Measurements from ENCODE around the gene DMC1. TPM values are rescaled to one million over a fixed set of nuclear protein-coding genes. Genes with fewer than 3 reads are reported as not detected.

Gene DMC1
- total and polyA plus RNA-seq, 4 donors: 0.24 to 2.7 (median 1.8) TPM

- no peak overlapping the region for H3K27ac ChIP-seq (ENCODE audit: low read depth in 1 of 2, low read length in 1 of 2)
- H3K9ac ChIP-seq (ENCODE audit: insufficient read depth in 1 of 2, low read length in 2 of 2): no peak overlapping the region
- no peak overlapping the region for H3K4me3 ChIP-seq
- peaks cover 0 to 3% (median 0%) of the 10 kb centered on the region in 4 donors for H3K36me3 ChIP-seq (ENCODE audit: control insufficient read depth in 4 of 4, insufficient read depth in 4 of 4, low read length in 4 of 4)
- H3K9me3 ChIP-seq (ENCODE audit: control insufficient read depth in 4 of 4, insufficient read depth in 3 of 4, low read length in 3 of 4): no peaks in the 10 kb centered on the region
- TF ChIP-seq CTCF (IDR thresholded peaks at IDR 0.05; ENCODE audit: control extremely low read depth, extremely low read depth): no peak
- no peak for DNase-seq
- H3K4me1 ChIP-seq (ENCODE audit: control insufficient read depth in 5 of 5, insufficient read depth in 5 of 5, low read length in 5 of 5): peaks cover 0 to 1% (median 0%) of the 10 kb centered on the region in 5 donors
- no peak for ATAC-seq (ENCODE audit: insufficient read depth, low FRiP score)
- 35 to 69% methylated on average over 5 of the region's 5 CpGs for WGBS, 2 donors
- H3K27me3 ChIP-seq (ENCODE audit: control insufficient read depth in 3 of 3, insufficient read depth in 3 of 3, low read length in 2 of 3): no peaks in the 10 kb centered on the region
These were observed 59.5 kb downstream of the DMC1 start for GRCh38 chr22:38510416-38510970.

- no peak for TF ChIP-seq CTCF (IDR thresholded peaks at IDR 0.05; ENCODE audit: control extremely low read depth, extremely low read depth)
- peak; percentile 87 for ATAC-seq (ENCODE audit: insufficient read depth, low FRiP score)
- Histone ChIP-seq H3K9ac (ENCODE audit: insufficient read depth in 1 of 2, low read length in 2 of 2) (peak within 1 kb of the TSS; percentile 95 to 98), H3K4me1 (ENCODE audit: control insufficient read depth in 5 of 5, insufficient read depth in 5 of 5, low read length in 5 of 5) (peaks cover 3 to 23% (median 10%) of the 10 kb centered on the region in 5 donors), H3K36me3 (ENCODE audit: control insufficient read depth in 4 of 4, insufficient read depth in 4 of 4, low read length in 4 of 4) (peaks cover 0 to 27% (median 11%) of the 10 kb centered on the region in 4 donors), H3K27ac (ENCODE audit: low read depth in 1 of 2, low read length in 1 of 2) (peak within 1 kb of the TSS; percentile 100), H3K27me3 (ENCODE audit: control insufficient read depth in 3 of 3, insufficient read depth in 3 of 3, low read length in 2 of 3) (no peaks in the 10 kb centered on the region), H3K9me3 (ENCODE audit: control insufficient read depth in 4 of 4, insufficient read depth in 3 of 4, low read length in 3 of 4) (no peaks in the 10 kb centered on the region), H3K4me3 (peak within 1 kb of the TSS; percentile 93)
- peak; percentile 98 to 100 (median 100) for DNase-seq
- WGBS, 2 donors: 0 to 1% methylated on average over 77 to 83 of the region's 83 CpGs
These were observed 63.6 kb downstream of the DMC1 start, which contains the start of gene DDX17 for GRCh38 chr22:38506118-38506962. Gene DDX17 (minus strand): TSS chr22:38506311.

GRCh38 chr22:38505541-38506117 is 64.4 kb downstream of the DMC1 start:
- peak; percentile 75 to 85 (median 80) for DNase-seq
- H3K4me1 ChIP-seq (ENCODE audit: control insufficient read depth in 5 of 5, insufficient read depth in 5 of 5, low read length in 5 of 5): peaks cover 3 to 23% (median 10%) of the 10 kb centered on the region in 5 donors

More at GRCh38 chr22:38505541-38506117, 64.4 kb downstream of the DMC1 start:
- H3K9ac ChIP-seq (ENCODE audit: insufficient read depth in 1 of 2, low read length in 2 of 2): peak overlapping the region; percentile 95 to 98
- no peaks in the 10 kb centered on the region for H3K9me3 ChIP-seq (ENCODE audit: control insufficient read depth in 4 of 4, insufficient read depth in 3 of 4, low read length in 3 of 4)
- peak overlapping the region; percentile 100 for H3K27ac ChIP-seq (ENCODE audit: low read depth in 1 of 2, low read length in 1 of 2)
- peak overlapping the region; percentile 93 for H3K4me3 ChIP-seq
- WGBS, 2 donors: 0% methylated on average over 50 to 69 of the region's 69 CpGs
- H3K36me3 ChIP-seq (ENCODE audit: control insufficient read depth in 4 of 4, insufficient read depth in 4 of 4, low read length in 4 of 4): peaks cover 0 to 27% (median 11%) of the 10 kb centered on the region in 4 donors
- H3K27me3 ChIP-seq (ENCODE audit: control insufficient read depth in 3 of 3, insufficient read depth in 3 of 3, low read length in 2 of 3): no peaks in the 10 kb centered on the region
- no peak for TF ChIP-seq CTCF (IDR thresholded peaks at IDR 0.05; ENCODE audit: control extremely low read depth, extremely low read depth)
- ATAC-seq (ENCODE audit: insufficient read depth, low FRiP score): peak; percentile 72

Data from lung (tissue), 12 donors.